Astrocyte (in vitro differentiated cells and primary cell): Measurements from ENCODE around the gene SDC4. TPM values are rescaled to one million over a fixed set of nuclear protein-coding genes. Genes with fewer than 3 reads are reported as not detected.

Source experiments
- DNase-seq: peaks from one replicate; pipeline ENCODE4 v3.0.0-alpha.2; 2010; ENCODE audit warnings: low read depth
- FAIRE-seq: peaks from 2 replicates; lab custom pipeline; 2011; peaks lifted over from hg19 to GRCh38; lab: Jason Lieb, UNC
- H2AFZ ChIP-seq: 2 replicates; pipeline ENCODE4 v1.6.0; 2012; ENCODE audit warnings: low read depth, low read length, inconsistent platforms
- H3K27ac ChIP-seq: 2 replicates; pipeline ENCODE4 v1.5.1; 2011; ENCODE audit warnings: low read depth, low read length, inconsistent platforms
- H3K27me3 ChIP-seq: 2 replicates; pipeline ENCODE4 v1.6.0; 2011; ENCODE audit warnings: low read length, inconsistent platforms; ENCODE audit not compliant: insufficient read depth
- H3K36me3 ChIP-seq: 2 replicates; pipeline ENCODE4 v1.5.1; 2011; ENCODE audit warnings: low read length, inconsistent platforms; ENCODE audit not compliant: insufficient read depth
- H3K4me1 ChIP-seq: 2 replicates; pipeline ENCODE4 v1.5.1; 2011; ENCODE audit warnings: low read length, inconsistent platforms; ENCODE audit not compliant: insufficient read depth
- H3K4me2 ChIP-seq: 2 replicates; pipeline ENCODE4 v1.6.0; 2012; ENCODE audit warnings: low read length, inconsistent platforms
- H3K4me3 ChIP-seq: 2 replicates; pipeline ENCODE4 v1.5.1; 2011; ENCODE audit warnings: low read depth, mild to moderate bottlenecking, low read length, inconsistent platforms; ENCODE audit not compliant: insufficient read depth
- H3K79me2 ChIP-seq: 2 replicates; pipeline ENCODE4 v1.6.0; 2012; ENCODE audit warnings: mild to moderate bottlenecking, low read length, inconsistent platforms; ENCODE audit not compliant: insufficient read depth
- H3K9ac ChIP-seq: 2 replicates; pipeline ENCODE4 v1.6.0; 2012; ENCODE audit warnings: mild to moderate bottlenecking, low read length, inconsistent platforms
- H3K9me3 ChIP-seq: 2 replicates; pipeline ENCODE4 v1.5.1; 2012; ENCODE audit warnings: low read depth, mild to moderate bottlenecking, low read length, inconsistent platforms; ENCODE audit not compliant: insufficient read depth
- H4K20me1 ChIP-seq: 2 replicates; pipeline ENCODE4 v1.6.0; 2012; ENCODE audit warnings: low read length, inconsistent platforms; ENCODE audit not compliant: insufficient read depth
- H3K27ac Mint-ChIP-seq: one replicate; pipeline ENCODE4 v1.8.0; 2021; ENCODE audit warnings: mild to moderate bottlenecking, mixed read lengths; ENCODE audit not compliant: unreplicated experiment
- H3K27me3 Mint-ChIP-seq: one replicate; pipeline ENCODE4 v1.8.0; 2021; ENCODE audit warnings: low read depth, mixed read lengths; ENCODE audit not compliant: unreplicated experiment
- H3K36me3 Mint-ChIP-seq: one replicate; pipeline ENCODE4 v1.8.0; 2021; ENCODE audit warnings: low read depth, mixed read lengths; ENCODE audit not compliant: unreplicated experiment
- H3K4me1 Mint-ChIP-seq: one replicate; pipeline ENCODE4 v1.8.0; 2021; ENCODE audit warnings: low read depth, mixed read lengths; ENCODE audit not compliant: unreplicated experiment
- H3K4me3 Mint-ChIP-seq: one replicate; pipeline ENCODE4 v1.8.0; 2021; ENCODE audit warnings: mild to moderate bottlenecking, moderate library complexity, mixed read lengths; ENCODE audit not compliant: unreplicated experiment
- H3K9me3 Mint-ChIP-seq: one replicate; pipeline ENCODE4 v1.8.0; 2021; ENCODE audit warnings: mild to moderate bottlenecking, mixed read lengths; ENCODE audit not compliant: unreplicated experiment
- CTCF ChIP-seq: IDR thresholded peaks from 2 replicates; pipeline ENCODE4 v1.5.1; 2011; ENCODE audit warnings: low read depth, mild to moderate bottlenecking, inconsistent platforms, low read length, moderate library complexity; ENCODE audit not compliant: insufficient read depth
- EZH2 ChIP-seq: IDR thresholded peaks from 2 replicates; pipeline ENCODE4 v1.6.1; 2012; ENCODE audit warnings: mild to moderate bottlenecking, low read length, inconsistent platforms; ENCODE audit not compliant: insufficient read depth
- total RNA-seq: library from RNA; stranded (reverse); gene quantifications from 2 replicates; pipeline ENCODE4 v1.2.1, GENCODE V29; 2021

Gene SDC4
- total RNA-seq, 1 donor from 2014 or later = 135 TPM

- no peak for DNase-seq
- Histone ChIP-seq H3K9me3 (no peaks in the 10 kb centered on the region), H3K4me2 (no peak overlapping the region), H3K27ac (no peak overlapping the region), H3K4me3 (no peak overlapping the region), H3K4me1 (peaks cover 10% of the 10 kb centered on the region), H3K9ac (no peak overlapping the region), H4K20me1 (peaks cover 7% of the 10 kb centered on the region), H2AFZ (no peak overlapping the region), H3K27me3 (no peaks in the 10 kb centered on the region), H3K79me2 (no peaks in the 10 kb centered on the region), H3K36me3 (no peaks in the 10 kb centered on the region)
- Mint-ChIP-seq H3K27ac (no peak overlapping the region), H3K27me3 (no peaks in the 10 kb centered on the region), H3K4me3 (no peak overlapping the region), H3K9me3 (no peaks in the 10 kb centered on the region), H3K4me1 (no peaks in the 10 kb centered on the region), H3K36me3 (peaks cover 14% of the 10 kb centered on the region)
- no peak for FAIRE-seq
- TF ChIP-seq EZH2 (no peak), CTCF (no peak)
Observed at GRCh38 chr20:45377269-45377668, 29.0 kb upstream of the SDC4 start.

GRCh38 chr20:45374966-45375365 is 26.7 kb upstream of the SDC4 start:
- Mint-ChIP-seq H3K4me3 (no peak overlapping the region), H3K27me3 (no peaks in the 10 kb centered on the region), H3K4me1 (no peaks in the 10 kb centered on the region), H3K36me3 (peaks cover 13% of the 10 kb centered on the region), H3K9me3 (no peaks in the 10 kb centered on the region), H3K27ac (no peak overlapping the region)
- no peak for FAIRE-seq
- H3K9me3 ChIP-seq = no peaks in the 10 kb centered on the region
- TF ChIP-seq CTCF (no peak), EZH2 (no peak)
- no peak overlapping the region for H3K9ac ChIP-seq
- H2AFZ ChIP-seq = no peak overlapping the region
- no peaks in the 10 kb centered on the region for H3K27me3 ChIP-seq
- H3K79me2 ChIP-seq = no peaks in the 10 kb centered on the region
- no peaks in the 10 kb centered on the region for H3K36me3 ChIP-seq
- peaks cover 12% of the 10 kb centered on the region for H4K20me1 ChIP-seq
- peaks cover 10% of the 10 kb centered on the region for H3K4me1 ChIP-seq
- H3K27ac ChIP-seq = no peak overlapping the region
- H3K4me3 ChIP-seq = no peak overlapping the region
- no peak for DNase-seq
- H3K4me2 ChIP-seq = no peak overlapping the region

- no peaks in the 10 kb centered on the region for H3K4me1 Mint-ChIP-seq
- peaks cover 13% of the 10 kb centered on the region for H3K36me3 Mint-ChIP-seq
- H3K9me3 Mint-ChIP-seq = no peaks in the 10 kb centered on the region
- no peaks in the 10 kb centered on the region for H3K79me2 ChIP-seq
- no peak overlapping the region for H3K9ac ChIP-seq
- H3K9me3 ChIP-seq = no peaks in the 10 kb centered on the region
- no peaks in the 10 kb centered on the region for H3K36me3 ChIP-seq
- no peaks in the 10 kb centered on the region for H3K27me3 ChIP-seq
- H4K20me1 ChIP-seq = peaks cover 12% of the 10 kb centered on the region
- DNase-seq (no peak), FAIRE-seq (no peak)
- no peak overlapping the region for H3K27ac ChIP-seq
- peaks cover 10% of the 10 kb centered on the region for H3K4me1 ChIP-seq
- no peaks in the 10 kb centered on the region for H3K27me3 Mint-ChIP-seq
- peak overlapping the region; percentile 84 for H3K4me2 ChIP-seq
- H3K4me3 ChIP-seq = peak overlapping the region; percentile 43
- H3K27ac Mint-ChIP-seq = no peak overlapping the region
- no peak for TF ChIP-seq CTCF
- TF ChIP-seq EZH2 = no peak
- peak overlapping the region; percentile 67 for H2AFZ ChIP-seq
- H3K4me3 Mint-ChIP-seq = peak overlapping the region; percentile 77
Observed at GRCh38 chr20:45374101-45374467, 25.9 kb upstream of the SDC4 start.
